ENCODE results near the gene PAF1.

Gene PAF1

GRCh38 chr19:39426170-39426569 is 35.3 kb upstream of the PAF1 start:
- H3K4me1 Mint-ChIP-seq: peaks cover 30% of the 10 kb centered on the region
- peak overlapping the region; percentile 3 to 21 (median 20) for H3K27ac Mint-ChIP-seq
- H3K27me3 Mint-ChIP-seq (ENCODE audit: low read depth): no peaks in the 10 kb centered on the region
- H3K36me3 Mint-ChIP-seq (ENCODE audit: low read depth): peaks cover 28% of the 10 kb centered on the region
- no peak for TF ChIP-seq CTCF (IDR thresholded peaks at IDR 0.05; ENCODE audit: unreplicated experiment in 3 of 3)
- no peak overlapping the region for H3K4me3 Mint-ChIP-seq
- no peaks in the 10 kb centered on the region for H3K9me3 Mint-ChIP-seq

- peaks cover 29% of the 10 kb centered on the region for H3K4me1 Mint-ChIP-seq
- H3K9me3 Mint-ChIP-seq: no peaks in the 10 kb centered on the region
- peaks cover 32% of the 10 kb centered on the region for H3K36me3 Mint-ChIP-seq (ENCODE audit: low read depth)
- H3K27me3 Mint-ChIP-seq (ENCODE audit: low read depth): no peaks in the 10 kb centered on the region
- TF ChIP-seq CTCF (IDR thresholded peaks at IDR 0.05; ENCODE audit: unreplicated experiment in 3 of 3): no peak
- H3K4me3 Mint-ChIP-seq: no peak overlapping the region
- H3K27ac Mint-ChIP-seq: peak overlapping the region; percentile 3 to 21 (median 20)
Measured at GRCh38 chr19:39425744-39426143, 34.8 kb upstream of the PAF1 start.

- no peaks in the 10 kb centered on the region for H3K9me3 Mint-ChIP-seq
- TF ChIP-seq CTCF (IDR thresholded peaks at IDR 0.05; ENCODE audit: unreplicated experiment in 3 of 3): no peak
- H3K36me3 Mint-ChIP-seq (ENCODE audit: low read depth): peaks cover 39% of the 10 kb centered on the region
- H3K4me3 Mint-ChIP-seq: no peak overlapping the region
- peak overlapping the region in 2 of 3 experiments; percentile 20 to 61 for H3K27ac Mint-ChIP-seq
- H3K4me1 Mint-ChIP-seq: peaks cover 24% of the 10 kb centered on the region
- H3K27me3 Mint-ChIP-seq (ENCODE audit: low read depth): no peaks in the 10 kb centered on the region
Measured at GRCh38 chr19:39424934-39425333, 34.0 kb upstream of the PAF1 start.

- H3K27ac Mint-ChIP-seq: peak overlapping the region in 2 of 3 experiments; percentile 35 to 42
- no peak overlapping the region for H3K4me3 Mint-ChIP-seq
- no peaks in the 10 kb centered on the region for H3K27me3 Mint-ChIP-seq (ENCODE audit: low read depth)
Measured at GRCh38 chr19:39423258-39424086, 32.6 kb upstream of the PAF1 start.

GRCh38 chr19:39422020-39422419 is 31.1 kb upstream of the PAF1 start:
- no peak overlapping the region for H3K27ac Mint-ChIP-seq
- H3K4me1 Mint-ChIP-seq: peaks cover 12% of the 10 kb centered on the region
- H3K9me3 Mint-ChIP-seq: no peaks in the 10 kb centered on the region
- H3K4me3 Mint-ChIP-seq: no peak overlapping the region
- no peak for TF ChIP-seq CTCF (IDR thresholded peaks at IDR 0.05; ENCODE audit: unreplicated experiment in 3 of 3)
- H3K27me3 Mint-ChIP-seq (ENCODE audit: low read depth): no peaks in the 10 kb centered on the region
- peaks cover 59% of the 10 kb centered on the region for H3K36me3 Mint-ChIP-seq (ENCODE audit: low read depth)

More at GRCh38 chr19:39423258-39424086, 32.6 kb upstream of the PAF1 start:
- H3K4me1 Mint-ChIP-seq: peaks cover 17% of the 10 kb centered on the region
- no peak for TF ChIP-seq CTCF (IDR thresholded peaks at IDR 0.05; ENCODE audit: unreplicated experiment in 3 of 3)
- no peaks in the 10 kb centered on the region for H3K9me3 Mint-ChIP-seq
- H3K36me3 Mint-ChIP-seq (ENCODE audit: low read depth): peaks cover 48% of the 10 kb centered on the region

- H3K27ac Mint-ChIP-seq: no peak overlapping the region
Measured at GRCh38 chr19:39420769-39421168, 29.9 kb upstream of the PAF1 start.

More at GRCh38 chr19:39420769-39421168, 29.9 kb upstream of the PAF1 start:
- Mint-ChIP-seq H3K9me3 (no peaks in the 10 kb centered on the region), H3K27me3 (ENCODE audit: low read depth) (no peaks in the 10 kb centered on the region), H3K4me1 (peaks cover 3% of the 10 kb centered on the region), H3K36me3 (ENCODE audit: low read depth) (peaks cover 54% of the 10 kb centered on the region), H3K4me3 (no peak overlapping the region)
- TF ChIP-seq CTCF (IDR thresholded peaks at IDR 0.05; ENCODE audit: unreplicated experiment in 3 of 3): no peak

Measured in nephron (organoid).